ES-I3 (cell line): ENCODE results near the gene TENT5C.
"Not testable (repeated sequence)": the region's sequence is repeated elsewhere in the genome, so short reads cannot be mapped to it uniquely, and the experiment has no call there.

Experiments
- H3K36me3 ChIP-seq: 2 replicates; pipeline ENCODE4 v1.6.1; 2013; ENCODE audit warnings: mild to moderate bottlenecking, low read length, control low read depth, moderate library complexity; ENCODE audit not compliant: insufficient read depth
- H3K4me1 ChIP-seq: 2 replicates; pipeline ENCODE4 v1.6.1; 2013; ENCODE audit warnings: mild to moderate bottlenecking, control low read depth, low read length; ENCODE audit not compliant: insufficient read depth
- H3K9ac ChIP-seq: 2 replicates; pipeline ENCODE4 v1.6.1; 2013; ENCODE audit warnings: low read depth, mild to moderate bottlenecking, low read length, moderate library complexity
- H3K9me3 ChIP-seq: 2 replicates; pipeline ENCODE4 v1.6.1; 2013; ENCODE audit warnings: mild to moderate bottlenecking, low read length, moderate library complexity; ENCODE audit not compliant: control insufficient read depth, insufficient read depth

TENT5C gene

DNA sequence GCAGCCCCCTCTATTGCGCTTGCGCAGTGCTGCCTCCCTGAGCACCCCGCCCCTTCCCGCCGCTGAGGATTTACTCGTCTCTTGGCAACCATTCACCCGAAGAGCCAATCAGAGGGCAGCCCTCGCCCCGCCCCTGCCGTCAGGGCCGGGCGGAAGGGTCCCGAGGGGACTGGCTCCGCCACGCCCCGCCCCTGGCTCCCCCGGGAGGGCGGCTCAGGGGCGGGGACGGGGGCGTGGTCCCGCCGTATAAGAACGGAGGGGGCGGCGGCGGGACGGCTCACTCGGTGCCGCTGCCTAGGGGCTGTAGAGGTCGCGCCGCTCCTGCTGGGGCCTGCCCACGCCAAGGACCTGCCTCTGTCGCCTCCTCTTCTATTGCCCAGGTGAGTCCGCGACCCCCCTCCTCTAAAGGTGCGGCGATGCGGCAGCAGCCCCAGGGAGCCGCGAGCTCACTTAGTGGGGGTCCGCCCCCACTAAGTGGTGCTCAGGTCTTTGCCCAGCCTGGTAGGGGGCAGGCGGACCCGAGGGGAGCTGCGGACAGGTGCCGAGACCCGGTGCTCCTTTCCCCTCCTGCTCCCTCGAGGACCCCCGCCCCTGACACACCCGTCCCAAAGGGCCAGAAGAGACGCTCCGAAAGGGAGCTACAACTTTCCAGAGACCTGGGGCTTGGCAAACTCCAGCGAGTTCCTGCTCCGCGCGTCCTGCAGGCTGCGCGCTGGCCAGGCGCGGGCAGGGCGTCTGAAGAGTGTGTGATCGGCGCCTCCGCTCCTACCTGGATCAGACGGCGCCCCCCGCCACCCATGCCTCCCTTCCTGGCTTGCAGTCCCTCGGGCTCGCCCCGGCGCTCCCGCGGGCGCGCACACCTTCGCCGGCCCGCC, at the start of gene TENT5C:
Gene TENT5C, plus strand, starts transcription at position 275 of the 875 bp plus-strand sequence. CDS start 16,821 bp downstream, outside the sequence.
- peak within 1 kb of the TSS; percentile 87 for H3K9ac ChIP-seq
- H3K9me3 ChIP-seq, result no peaks in the 10 kb centered on the region; the same call in 1 of the 2 replicates
- no peaks in the 10 kb centered on the region for H3K36me3 ChIP-seq
- peaks cover 5% of the 10 kb centered on the region; the same call in 1 of the 2 replicates for H3K4me1 ChIP-seq

DNA sequence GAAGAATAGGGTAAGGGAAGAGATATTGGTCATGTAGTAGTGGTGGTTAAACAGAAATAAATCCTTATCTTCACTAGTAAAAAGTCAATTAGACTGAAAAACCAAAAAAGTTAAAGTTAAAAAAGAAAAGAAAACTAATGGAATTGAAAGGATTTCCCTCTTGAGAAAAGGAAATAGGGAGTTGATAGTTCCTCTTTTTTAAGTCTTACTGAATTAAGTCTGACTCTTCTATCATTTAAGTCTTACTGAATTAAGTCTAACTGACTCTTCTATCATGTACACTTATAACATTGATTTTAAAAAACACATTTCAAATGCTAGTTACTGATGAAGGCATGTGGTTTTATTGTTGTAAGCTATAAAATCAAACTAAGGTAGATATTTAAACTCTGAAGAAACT, 49.5 kb upstream of the TENT5C start:
- Histone ChIP-seq H3K4me1 (no peaks in the 10 kb centered on the region), H3K9ac (no peak overlapping the region), H3K36me3 (no peaks in the 10 kb centered on the region), H3K9me3 (no peaks in the 10 kb centered on the region; the same call in 1 of the 2 replicates)

DNA sequence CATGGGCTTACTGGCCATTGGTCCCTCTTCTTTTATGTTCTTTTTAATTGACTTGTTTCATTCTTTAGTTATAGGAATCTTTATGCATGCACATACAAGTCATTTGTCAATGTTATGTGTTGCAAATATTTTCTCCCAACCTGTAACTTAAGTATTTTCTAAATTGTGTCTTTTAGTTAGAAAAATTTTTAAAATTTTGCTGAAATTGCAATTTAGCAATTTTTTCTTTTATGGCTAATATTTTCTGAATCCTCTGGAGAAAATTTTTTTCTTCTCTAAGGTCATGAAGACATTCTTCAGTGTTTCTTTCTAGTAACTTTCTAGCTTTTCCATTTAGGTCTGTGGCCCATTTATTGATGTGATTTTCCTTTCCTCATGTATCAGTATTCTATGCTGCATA, 48.9 kb upstream of the TENT5C start:
- H3K9me3 ChIP-seq, result no peaks in the 10 kb centered on the region; the same call in 1 of the 2 replicates

DNA sequence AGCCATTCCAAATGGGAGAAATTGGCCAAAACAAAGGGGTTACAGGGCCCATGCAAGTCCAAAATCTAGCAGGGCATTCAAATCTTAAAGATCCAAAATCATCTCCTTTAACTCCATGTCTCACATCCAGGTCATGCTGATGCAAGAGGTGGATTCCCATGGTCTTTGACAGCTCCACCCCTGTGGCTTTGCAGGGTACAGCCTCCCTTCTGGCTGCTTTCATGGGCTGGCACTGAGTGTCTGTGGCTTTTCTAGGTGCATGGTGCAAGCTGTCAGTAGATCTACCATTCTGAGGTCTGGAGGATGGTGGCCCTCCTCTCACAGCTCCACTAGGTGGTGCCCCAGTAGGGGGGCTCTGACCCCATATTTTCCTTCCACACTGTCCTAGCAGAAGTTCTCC, 47.4 kb upstream of the TENT5C start:
- H3K9me3 ChIP-seq, H3K9ac ChIP-seq, H3K36me3 ChIP-seq, H3K4me1 ChIP-seq: not testable (repeated sequence)

More for the DNA sequence above, 48.9 kb upstream of the TENT5C start:
- H3K36me3 ChIP-seq, result no peaks in the 10 kb centered on the region
- no peak overlapping the region for H3K9ac ChIP-seq
- no peaks in the 10 kb centered on the region for H3K4me1 ChIP-seq

DNA sequence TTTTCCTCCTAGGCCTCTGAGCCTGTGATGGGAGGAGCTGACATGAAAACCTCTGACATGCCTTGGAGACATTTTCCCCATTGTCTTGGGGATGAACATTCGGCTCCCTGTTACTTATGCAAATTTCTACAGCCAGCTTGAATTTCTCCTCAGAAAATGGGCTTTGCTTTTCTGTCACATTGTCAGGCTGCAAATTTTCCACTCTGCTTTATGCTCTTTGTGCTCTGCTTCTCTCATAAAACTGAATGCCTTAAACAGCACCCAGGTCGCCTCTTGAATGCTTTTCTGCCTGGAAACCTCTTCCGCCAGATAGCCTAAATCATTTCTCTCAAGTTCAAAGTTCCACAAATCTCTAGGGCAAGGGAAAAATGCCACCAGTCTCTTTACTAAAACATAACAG, 46.7 kb upstream of the TENT5C start:
- no peaks in the 10 kb centered on the region; the same call in 1 of the 2 replicates for H3K9me3 ChIP-seq
- H3K9ac ChIP-seq, result no peak overlapping the region
- no peaks in the 10 kb centered on the region for H3K36me3 ChIP-seq
- H3K4me1 ChIP-seq, result no peaks in the 10 kb centered on the region

DNA sequence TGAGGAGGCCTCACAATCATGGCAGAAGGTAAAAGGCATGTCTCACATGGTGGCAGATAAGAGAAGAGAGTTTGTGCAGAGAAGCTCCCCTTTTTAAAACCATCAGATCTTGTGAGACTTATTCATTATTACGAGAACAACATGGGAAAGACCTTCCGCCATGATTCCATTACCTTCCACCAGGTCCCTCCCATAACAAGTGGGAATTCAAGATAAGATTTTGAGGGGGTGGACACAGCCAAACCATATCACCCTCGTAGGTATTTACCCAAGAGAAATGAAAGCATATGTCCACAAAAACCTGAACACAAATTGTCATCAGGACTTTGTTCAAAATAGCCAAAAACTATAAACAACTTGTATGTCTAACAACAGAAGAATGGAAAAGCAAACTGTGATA, 45.9 kb upstream of the TENT5C start:
- no peaks in the 10 kb centered on the region; the same call in 1 of the 2 replicates for H3K9me3 ChIP-seq
- no peak overlapping the region for H3K9ac ChIP-seq
- H3K4me1 ChIP-seq, result no peaks in the 10 kb centered on the region
- H3K36me3 ChIP-seq, result no peaks in the 10 kb centered on the region

DNA sequence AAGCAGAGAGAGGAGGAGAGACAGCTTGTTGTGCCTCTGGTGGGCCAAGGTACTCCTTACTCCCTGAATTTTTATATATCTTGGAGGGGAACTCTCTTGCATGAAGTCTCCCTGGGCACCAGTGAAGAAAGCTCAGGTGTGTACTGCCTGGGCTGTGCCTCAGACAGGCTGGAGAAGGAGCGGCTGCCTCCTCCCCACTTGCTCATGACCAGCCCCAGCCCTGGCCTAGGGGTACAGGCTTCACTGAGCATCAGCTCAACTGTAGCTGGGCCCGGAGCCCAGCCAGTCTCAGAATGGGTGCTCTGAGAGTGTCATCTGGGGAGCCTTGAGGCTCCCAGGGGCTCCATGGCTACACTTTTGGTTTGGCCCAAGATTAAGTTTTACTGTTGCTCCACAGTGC, 44.8 kb upstream of the TENT5C start:
- H3K9ac ChIP-seq, result no peak overlapping the region
- no peaks in the 10 kb centered on the region for H3K36me3 ChIP-seq
- no peaks in the 10 kb centered on the region; the same call in 1 of the 2 replicates for H3K9me3 ChIP-seq
- no peaks in the 10 kb centered on the region for H3K4me1 ChIP-seq

DNA sequence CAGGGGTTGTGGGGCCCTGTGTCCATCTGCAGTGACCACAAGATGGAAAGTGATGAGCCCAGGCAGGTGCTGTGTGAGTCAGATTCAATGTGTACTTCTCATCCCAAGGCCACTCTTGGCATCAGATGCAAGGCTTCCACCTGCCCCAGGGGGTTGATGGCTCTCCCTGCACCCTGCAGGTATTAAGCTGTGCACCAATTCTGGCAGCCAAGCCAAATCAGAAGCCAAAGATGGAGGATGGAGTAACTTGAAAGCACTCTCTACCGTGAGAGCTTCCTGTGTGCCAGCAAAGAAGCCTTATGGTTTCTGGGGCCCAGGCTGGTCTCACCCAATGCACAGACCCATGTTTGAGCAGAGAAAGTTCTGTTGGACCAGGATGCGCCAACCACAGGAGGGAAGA, 44.3 kb upstream of the TENT5C start:
- Histone ChIP-seq H3K9me3 (no peaks in the 10 kb centered on the region; the same call in 1 of the 2 replicates), H3K4me1 (no peaks in the 10 kb centered on the region), H3K36me3 (no peaks in the 10 kb centered on the region), H3K9ac (no peak overlapping the region)

DNA sequence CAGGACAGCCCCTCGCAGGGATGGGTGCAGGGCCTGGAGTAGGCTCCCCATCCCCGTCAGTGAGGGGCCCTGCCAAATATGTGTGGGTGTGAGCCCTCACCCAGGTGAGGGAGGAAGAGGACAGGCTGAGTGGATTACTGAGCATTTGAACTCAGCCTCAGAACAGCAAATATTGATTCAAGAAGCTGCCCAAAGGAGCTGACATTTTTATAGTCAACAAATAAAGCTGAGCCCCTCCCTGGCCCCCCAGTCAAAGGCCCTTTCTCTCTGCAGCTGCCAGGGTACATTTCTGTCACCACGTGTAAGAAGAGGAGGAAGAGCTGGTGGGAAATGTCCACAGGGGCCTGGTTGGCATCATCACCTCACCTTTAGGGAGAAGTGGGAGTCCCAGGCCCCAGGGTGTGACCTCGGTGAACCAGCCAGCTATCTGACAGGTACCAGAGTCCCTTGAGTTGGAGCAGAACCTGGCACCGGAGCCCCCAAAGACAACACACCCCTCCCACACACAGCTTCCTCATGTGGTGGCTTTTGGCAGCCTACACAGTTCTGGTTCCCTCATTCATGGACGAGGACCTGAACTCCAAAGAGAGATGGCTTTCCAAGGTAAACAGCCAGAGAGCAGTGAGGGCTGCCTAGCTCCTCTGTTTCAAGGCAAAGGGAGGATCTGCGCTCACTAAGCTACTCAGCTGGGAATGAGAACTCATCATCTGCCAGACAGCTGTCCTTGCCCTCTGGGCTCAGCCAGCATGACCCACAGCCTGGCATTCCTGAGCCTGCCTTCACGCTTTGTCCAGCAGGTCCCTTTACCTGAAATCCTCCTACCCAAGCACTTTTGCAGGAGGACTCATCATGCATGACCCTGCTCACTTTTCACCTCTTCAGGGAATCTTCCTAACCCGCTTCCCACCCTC, 43.0 kb upstream of the TENT5C start:
- no peaks in the 10 kb centered on the region; the same call in 1 of the 2 replicates for H3K9me3 ChIP-seq
- H3K36me3 ChIP-seq, result no peaks in the 10 kb centered on the region
- no peaks in the 10 kb centered on the region for H3K4me1 ChIP-seq
- H3K9ac ChIP-seq, result no peak overlapping the region

DNA sequence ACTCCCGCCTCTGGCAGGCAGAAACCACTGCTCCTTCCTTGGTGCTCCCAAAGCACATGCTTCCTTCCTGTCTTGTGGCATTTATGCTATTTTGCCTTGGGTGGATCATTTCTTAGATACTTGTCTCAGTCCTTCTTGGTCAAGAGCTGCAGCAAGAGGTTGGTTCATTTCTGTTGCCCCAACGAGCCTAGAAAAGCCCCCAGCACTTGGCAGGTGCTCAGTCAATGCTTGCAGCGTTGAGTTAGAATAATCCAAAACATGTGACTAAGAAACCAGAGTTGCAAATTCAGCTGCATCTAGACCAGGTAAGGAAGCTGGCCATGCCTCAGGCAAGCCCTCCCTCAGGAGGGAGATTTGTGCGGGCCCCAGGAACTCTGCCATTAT, 42.4 kb upstream of the TENT5C start:
- no peaks in the 10 kb centered on the region for H3K4me1 ChIP-seq
- no peak overlapping the region for H3K9ac ChIP-seq
- H3K9me3 ChIP-seq, result no peaks in the 10 kb centered on the region; the same call in 1 of the 2 replicates
- H3K36me3 ChIP-seq, result no peaks in the 10 kb centered on the region

DNA sequence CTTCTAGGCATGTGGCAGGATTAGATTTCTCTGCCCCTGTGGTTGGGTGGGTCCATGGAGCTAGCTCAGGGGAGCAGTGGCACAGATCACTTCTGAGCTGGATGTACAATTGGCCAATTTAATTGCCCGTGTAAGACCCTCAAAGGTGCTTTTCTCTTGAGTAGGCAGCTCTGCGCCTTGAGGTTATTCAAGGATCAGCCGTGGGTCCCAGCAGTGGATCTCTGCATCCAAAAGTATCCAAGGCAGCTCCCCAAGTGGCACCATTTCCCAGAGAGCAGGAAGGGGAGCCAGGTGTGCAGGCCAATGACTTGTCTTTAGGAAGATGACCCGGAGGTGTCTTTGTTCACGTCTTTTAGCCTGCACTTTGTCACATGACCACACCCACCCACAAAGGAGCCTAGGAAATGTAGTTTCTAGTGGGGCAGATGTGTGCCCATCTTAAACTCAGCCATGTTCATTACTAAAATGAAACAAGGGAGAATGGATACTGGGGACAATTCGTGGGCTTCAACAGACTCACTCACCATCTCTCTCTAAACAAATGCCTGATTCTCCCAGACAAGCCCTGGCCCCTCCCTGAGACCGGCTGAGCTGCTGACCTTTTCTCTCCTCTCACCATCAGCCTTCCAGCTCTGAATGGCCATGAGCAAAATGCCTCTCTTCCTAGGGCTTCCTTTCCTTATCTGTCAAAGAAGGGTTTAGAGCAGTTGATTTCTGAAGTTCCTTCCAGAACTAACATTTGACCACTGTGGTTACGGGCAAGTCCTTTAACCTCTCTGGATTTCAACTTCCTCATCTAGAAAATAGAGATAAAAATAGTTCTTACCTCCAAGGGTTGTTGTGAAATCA, 41.4 kb upstream of the TENT5C start:
- H3K36me3 ChIP-seq, result no peaks in the 10 kb centered on the region
- no peak overlapping the region for H3K9ac ChIP-seq
- H3K9me3 ChIP-seq, result no peaks in the 10 kb centered on the region
- no peaks in the 10 kb centered on the region for H3K4me1 ChIP-seq

DNA sequence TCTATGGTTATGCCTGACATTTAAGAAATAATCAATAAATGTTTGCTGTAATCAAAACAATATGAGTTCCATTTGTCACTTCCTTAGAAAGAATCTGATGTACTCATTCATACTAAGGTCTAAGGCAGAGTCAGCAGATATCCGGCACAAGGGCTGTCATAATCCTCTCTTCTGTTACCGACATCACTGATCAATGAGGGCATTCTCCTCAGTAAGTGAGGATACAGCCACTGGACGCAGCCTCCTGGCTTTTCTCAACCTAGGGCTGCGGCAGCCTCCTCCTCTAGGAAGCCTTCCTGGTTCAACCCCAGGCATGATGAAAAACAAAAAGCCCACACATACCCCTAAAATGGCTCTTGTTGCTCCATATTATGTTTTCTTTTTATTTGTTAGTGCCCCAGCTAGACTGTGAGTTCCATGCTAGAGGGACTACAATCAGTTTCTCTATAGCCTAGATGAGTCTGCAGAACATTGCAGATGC, 40.7 kb upstream of the TENT5C start:
- Histone ChIP-seq H3K9me3 (no peaks in the 10 kb centered on the region), H3K9ac (no peak overlapping the region), H3K4me1 (no peaks in the 10 kb centered on the region), H3K36me3 (no peaks in the 10 kb centered on the region)

DNA sequence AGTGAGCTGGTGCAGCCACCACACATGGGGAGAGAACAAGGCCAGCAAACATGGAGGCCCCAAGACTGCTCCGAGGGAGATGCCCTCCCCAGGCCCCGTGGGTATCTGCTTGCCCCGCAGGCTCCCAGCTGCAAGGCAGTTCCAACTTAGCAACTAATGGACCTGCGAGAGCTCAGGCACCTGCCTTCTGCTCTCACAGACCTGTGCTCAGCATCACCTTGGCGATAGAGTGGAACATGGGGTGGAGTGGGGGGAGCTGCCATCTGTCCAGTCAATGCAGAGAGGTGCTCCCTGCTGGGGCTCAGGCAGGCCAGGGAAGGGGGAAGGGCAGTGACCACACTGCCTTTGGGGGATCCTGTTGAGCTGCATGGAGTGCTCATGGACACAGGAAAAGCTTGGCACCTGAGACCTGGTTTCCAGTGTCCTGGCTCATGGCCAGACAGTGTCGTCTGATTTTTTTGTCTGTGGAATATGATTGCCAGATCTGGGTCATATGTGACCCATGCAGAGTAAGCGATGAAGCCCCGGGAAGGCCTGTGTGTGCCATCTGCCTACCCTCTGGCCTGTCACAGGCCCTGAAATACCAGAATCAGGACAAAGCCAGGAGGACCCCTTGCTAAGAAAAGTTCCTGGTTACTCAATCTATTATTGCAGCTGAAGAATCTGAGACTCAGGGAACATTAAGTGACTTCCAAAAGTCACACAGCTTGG, 39.9 kb upstream of the TENT5C start:
- H3K9me3 ChIP-seq, result no peaks in the 10 kb centered on the region
- no peak overlapping the region for H3K9ac ChIP-seq
- H3K4me1 ChIP-seq, result no peaks in the 10 kb centered on the region
- H3K36me3 ChIP-seq, result no peaks in the 10 kb centered on the region
